ENCODE data around the gene PTGFRN. TPM values are rescaled to one million over a fixed set of nuclear protein-coding genes. Genes with fewer than 3 reads are reported as not detected.

Gene PTGFRN
- total and polyA plus RNA-seq, 8 donors, result 38.1 to 77.5 (median 67.9) TPM

- peak; percentile 50 for ATAC-seq
- H3K9me3 ChIP-seq, result no peaks in the 10 kb centered on the region
- peaks cover 0 to 9% of the 10 kb centered on the region in 2 donors for H3K27me3 ChIP-seq
- no peak for TF ChIP-seq CTCF (IDR thresholded peaks at IDR 0.05)
- no peak overlapping the region for H3K4me3 ChIP-seq
- no peak for DNase-seq
- intact Hi-C loops (cut with DNase I), result no loop called here
- no peaks in the 10 kb centered on the region for H3K4me1 ChIP-seq
- H3K36me3 ChIP-seq, result no peaks in the 10 kb centered on the region
- H3K27ac ChIP-seq, result no peak overlapping the region
Observed at GRCh38 chr1:116889380-116889779, 20.3 kb upstream of the PTGFRN start.

- no peaks in the 10 kb centered on the region for H3K4me1 ChIP-seq
- H3K27ac ChIP-seq, result no peak overlapping the region
- intact Hi-C loops (cut with DNase I), result no loop called here
- peaks cover 0 to 9% of the 10 kb centered on the region in 2 donors for H3K27me3 ChIP-seq
- no peaks in the 10 kb centered on the region for H3K36me3 ChIP-seq
- H3K4me3 ChIP-seq, result no peak overlapping the region
- peaks cover 0 to 7% of the 10 kb centered on the region in 2 donors for H3K9me3 ChIP-seq
- ATAC-seq (no peak), DNase-seq (no peak)
- TF ChIP-seq CTCF (IDR thresholded peaks at IDR 0.05), result no peak
Observed at GRCh38 chr1:116891396-116892079, 18.2 kb upstream of the PTGFRN start.

- no peak for DNase-seq
- Histone ChIP-seq H3K36me3 (no peaks in the 10 kb centered on the region), H3K4me1 (no peaks in the 10 kb centered on the region), H3K27ac (no peak overlapping the region), H3K4me3 (no peak overlapping the region), H3K9me3 (peaks cover 0 to 7% of the 10 kb centered on the region in 2 donors), H3K27me3 (peaks cover 0 to 9% of the 10 kb centered on the region in 2 donors)
- intact Hi-C loops (cut with DNase I), result no loop called here
- TF ChIP-seq CTCF (IDR thresholded peaks at IDR 0.05), result no peak
- ATAC-seq, result no peak
Observed at GRCh38 chr1:116895073-116895472, 14.6 kb upstream of the PTGFRN start.

GRCh38 chr1:116899529-116899928 is 10.2 kb upstream of the PTGFRN start:
- no peak overlapping the region for H3K4me3 ChIP-seq
- DNase-seq (no peak), ATAC-seq (no peak)
- H3K27ac ChIP-seq, result no peak overlapping the region
- intact Hi-C loops (cut with DNase I), result no loop called here
- no peaks in the 10 kb centered on the region for H3K36me3 ChIP-seq
- H3K27me3 ChIP-seq, result no peaks in the 10 kb centered on the region
- TF ChIP-seq CTCF (IDR thresholded peaks at IDR 0.05), result no peak
- H3K4me1 ChIP-seq, result no peaks in the 10 kb centered on the region
- peaks cover 0 to 7% of the 10 kb centered on the region in 2 donors for H3K9me3 ChIP-seq

- no peaks in the 10 kb centered on the region for H3K4me1 ChIP-seq
- H3K9me3 ChIP-seq, result no peaks in the 10 kb centered on the region
- ATAC-seq, result no peak
- no peaks in the 10 kb centered on the region for H3K27me3 ChIP-seq
- no peak overlapping the region for H3K4me3 ChIP-seq
- no peak overlapping the region for H3K27ac ChIP-seq
- no peak for TF ChIP-seq CTCF (IDR thresholded peaks at IDR 0.05)
- intact Hi-C loops (cut with DNase I), result no loop called here
- DNase-seq, result no peak
- no peaks in the 10 kb centered on the region for H3K36me3 ChIP-seq
Observed at GRCh38 chr1:116900471-116901365, 9.0 kb upstream of the PTGFRN start.

All from left lung (tissue), 10 donors.